GM12874 (cell line): ENCODE measurements around the gene KCNK3.

Source experiments
- CTCF ChIP-seq: IDR thresholded peaks from 2 replicates; pipeline ENCODE4 v1.5.1; 2011; ENCODE audit warnings: low read depth, mild to moderate bottlenecking, control low read depth, low read length, moderate library complexity; ENCODE audit not compliant: insufficient read depth

The KCNK3 gene

GRCh38 chr2:26759845-26760244 is 67.3 kb downstream of the KCNK3 start:
- TF ChIP-seq CTCF = no peak

DNA sequence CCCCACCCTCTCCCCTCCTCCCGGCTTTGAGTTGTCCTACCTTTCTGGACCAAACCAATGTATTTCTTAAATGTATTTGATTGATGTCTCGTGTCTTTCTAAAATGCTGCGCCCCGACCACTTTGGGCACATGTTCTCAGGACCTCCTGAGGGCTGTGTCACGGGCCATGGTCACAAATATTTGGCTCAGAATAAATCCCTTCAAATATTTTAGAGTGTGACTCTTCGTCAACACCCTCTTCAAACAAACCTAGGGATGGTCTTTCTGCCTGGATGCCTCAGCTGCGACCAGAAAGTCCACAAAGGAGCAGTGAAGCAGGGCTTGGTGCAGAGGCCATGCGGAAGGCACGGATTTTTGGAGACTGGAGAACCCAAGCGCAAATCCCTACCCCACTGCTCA is 70.5 kb downstream of the KCNK3 start:
- no peak for TF ChIP-seq CTCF

- TF ChIP-seq CTCF = no peak
These were observed 71.8 kb downstream of the KCNK3 start, which contains the start of gene SLC35F6 for GRCh38 chr2:26764078-26764887. SLC35F6 (plus strand) TSS chr2:26764284; CDS start chr2:26764350, 66 bp downstream.

- TF ChIP-seq CTCF = no peak
These were observed 72.4 kb downstream of the KCNK3 start for GRCh38 chr2:26764906-26765305.

GRCh38 chr2:26765475-26766200 is 73.1 kb downstream of the KCNK3 start:
- no peak for TF ChIP-seq CTCF

DNA sequence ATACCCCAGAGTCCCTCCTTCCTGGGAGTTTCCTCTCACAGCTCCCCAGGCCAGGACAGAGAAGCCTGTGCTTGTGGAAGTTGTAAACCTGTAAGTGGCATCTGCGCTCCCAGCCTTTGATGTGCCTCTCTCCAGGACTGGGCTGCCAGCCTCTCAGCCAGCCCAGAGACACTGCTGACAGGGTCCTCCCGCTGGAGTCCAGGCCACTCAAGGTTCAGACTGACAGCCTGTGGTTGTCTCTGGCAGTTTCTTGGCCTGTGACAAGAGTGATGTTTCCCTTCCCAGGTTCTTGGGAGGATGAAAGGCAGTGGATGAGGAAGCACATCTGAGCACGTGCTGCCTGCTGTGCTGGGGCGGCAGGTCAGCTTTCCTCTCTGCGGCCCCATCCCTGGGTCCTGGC is 74.6 kb downstream of the KCNK3 start:
- TF ChIP-seq CTCF = no peak

- no peak for TF ChIP-seq CTCF
These were observed 75.5 kb downstream of the KCNK3 start for GRCh38 chr2:26767894-26768487.
